GM12874 (cell line): ENCODE data around the gene ALDH1L1.

ENCODE experiments used
- TF ChIP-seq, protein P1 (sequence below): IDR thresholded peaks from 2 replicates; pipeline ENCODE4 v1.5.1; 2011; ENCODE audit warnings: low read depth, mild to moderate bottlenecking, control low read depth, low read length, moderate library complexity; ENCODE audit not compliant: insufficient read depth

Gene ALDH1L1

GRCh38 chr3:126147932-126148683 is 32.3 kb downstream of the ALDH1L1 start:
- TF ChIP-seq, protein P1, sequence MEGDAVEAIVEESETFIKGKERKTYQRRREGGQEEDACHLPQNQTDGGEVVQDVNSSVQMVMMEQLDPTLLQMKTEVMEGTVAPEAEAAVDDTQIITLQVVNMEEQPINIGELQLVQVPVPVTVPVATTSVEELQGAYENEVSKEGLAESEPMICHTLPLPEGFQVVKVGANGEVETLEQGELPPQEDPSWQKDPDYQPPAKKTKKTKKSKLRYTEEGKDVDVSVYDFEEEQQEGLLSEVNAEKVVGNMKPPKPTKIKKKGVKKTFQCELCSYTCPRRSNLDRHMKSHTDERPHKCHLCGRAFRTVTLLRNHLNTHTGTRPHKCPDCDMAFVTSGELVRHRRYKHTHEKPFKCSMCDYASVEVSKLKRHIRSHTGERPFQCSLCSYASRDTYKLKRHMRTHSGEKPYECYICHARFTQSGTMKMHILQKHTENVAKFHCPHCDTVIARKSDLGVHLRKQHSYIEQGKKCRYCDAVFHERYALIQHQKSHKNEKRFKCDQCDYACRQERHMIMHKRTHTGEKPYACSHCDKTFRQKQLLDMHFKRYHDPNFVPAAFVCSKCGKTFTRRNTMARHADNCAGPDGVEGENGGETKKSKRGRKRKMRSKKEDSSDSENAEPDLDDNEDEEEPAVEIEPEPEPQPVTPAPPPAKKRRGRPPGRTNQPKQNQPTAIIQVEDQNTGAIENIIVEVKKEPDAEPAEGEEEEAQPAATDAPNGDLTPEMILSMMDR = no peak

DNA sequence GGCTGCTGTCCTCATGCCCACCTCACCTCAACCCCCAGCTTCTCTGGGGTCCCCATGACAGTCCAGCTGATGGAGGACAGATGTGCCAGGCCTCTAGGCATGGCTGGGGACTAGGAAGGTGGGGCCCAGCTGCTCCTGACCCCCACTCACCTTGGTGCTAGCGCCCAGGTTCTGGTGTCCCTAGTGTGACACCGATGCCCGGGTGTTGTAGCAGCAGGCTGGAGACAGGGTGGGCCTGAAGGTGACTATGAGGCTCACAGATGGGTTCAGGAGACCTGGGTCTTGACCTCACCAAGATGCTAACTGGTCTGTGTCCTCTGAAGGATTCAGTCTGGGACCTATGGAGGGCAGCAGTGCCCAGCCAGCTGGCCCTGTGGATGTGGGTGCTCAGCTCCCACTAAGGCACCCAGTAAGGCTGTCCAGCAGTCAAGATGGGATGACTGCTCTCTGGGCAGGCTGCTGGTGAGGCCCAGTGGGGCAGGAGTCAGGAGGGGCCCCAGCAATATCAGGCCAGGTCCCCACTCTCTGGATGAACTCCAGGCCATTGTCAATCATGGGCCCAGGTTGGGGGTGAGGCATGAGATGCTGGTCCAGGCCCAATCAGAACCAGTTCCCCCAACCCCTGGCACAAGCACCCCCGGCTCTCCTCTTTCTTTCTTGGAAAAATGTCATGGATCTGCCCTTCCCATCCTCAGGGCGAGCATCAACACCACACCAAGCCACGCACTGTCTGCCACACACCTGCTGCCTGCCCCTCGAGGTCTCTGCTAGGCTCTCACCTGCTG is 33.0 kb downstream of the ALDH1L1 start:
- TF ChIP-seq, protein P1 = no peak

DNA sequence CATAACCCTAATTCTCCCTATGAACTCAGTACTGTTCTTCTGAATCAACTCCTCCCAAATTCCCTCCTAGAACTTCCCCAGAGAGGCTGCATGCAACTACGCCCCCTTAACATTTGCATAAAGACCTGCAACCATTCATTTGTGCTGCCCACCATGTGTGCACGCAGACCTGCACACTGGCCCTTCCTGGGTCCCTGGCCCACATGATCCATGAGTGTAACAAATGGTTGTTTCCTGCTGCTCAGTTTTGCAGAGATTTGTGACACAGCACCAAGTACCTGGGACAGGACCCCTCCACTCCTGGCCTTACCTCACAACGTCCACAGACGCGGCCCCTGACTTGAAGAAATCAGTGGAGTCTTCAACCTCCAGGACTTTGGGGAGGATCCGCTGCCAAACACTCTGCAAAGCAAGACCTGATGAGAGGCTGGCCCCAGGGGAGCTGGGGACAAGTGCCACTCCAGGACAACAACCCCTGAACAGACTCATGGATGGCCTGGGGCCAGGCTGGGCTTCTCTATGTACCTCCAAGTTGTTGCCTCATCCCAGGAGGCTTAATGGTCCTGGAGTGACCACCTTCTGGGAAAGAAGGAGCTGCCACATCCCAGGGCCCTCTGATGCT is 33.8 kb downstream of the ALDH1L1 start:
- TF ChIP-seq, protein P1 = no peak

- TF ChIP-seq, protein P1 = no peak
These were observed 34.4 kb downstream of the ALDH1L1 start for GRCh38 chr3:126146034-126146433.

DNA sequence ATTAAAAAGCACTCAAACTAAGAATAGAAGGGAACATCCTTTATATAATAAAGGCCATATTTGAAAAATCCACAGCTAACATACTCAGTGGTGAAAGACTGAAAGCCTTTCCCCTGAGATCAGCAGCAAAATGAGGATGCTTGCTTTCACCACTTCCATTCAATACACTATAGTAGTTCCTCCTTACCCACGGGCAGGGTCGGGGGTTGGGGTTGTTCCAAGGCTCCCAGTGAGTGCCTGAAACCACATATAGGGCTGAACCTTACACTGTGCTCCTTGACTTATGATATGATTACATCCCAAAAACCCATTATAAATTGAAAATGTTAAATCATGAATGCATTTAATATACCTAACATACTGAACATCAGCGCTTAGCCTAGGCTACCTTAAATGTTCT is 37.7 kb downstream of the ALDH1L1 start:
- TF ChIP-seq, protein P1 = no peak

DNA sequence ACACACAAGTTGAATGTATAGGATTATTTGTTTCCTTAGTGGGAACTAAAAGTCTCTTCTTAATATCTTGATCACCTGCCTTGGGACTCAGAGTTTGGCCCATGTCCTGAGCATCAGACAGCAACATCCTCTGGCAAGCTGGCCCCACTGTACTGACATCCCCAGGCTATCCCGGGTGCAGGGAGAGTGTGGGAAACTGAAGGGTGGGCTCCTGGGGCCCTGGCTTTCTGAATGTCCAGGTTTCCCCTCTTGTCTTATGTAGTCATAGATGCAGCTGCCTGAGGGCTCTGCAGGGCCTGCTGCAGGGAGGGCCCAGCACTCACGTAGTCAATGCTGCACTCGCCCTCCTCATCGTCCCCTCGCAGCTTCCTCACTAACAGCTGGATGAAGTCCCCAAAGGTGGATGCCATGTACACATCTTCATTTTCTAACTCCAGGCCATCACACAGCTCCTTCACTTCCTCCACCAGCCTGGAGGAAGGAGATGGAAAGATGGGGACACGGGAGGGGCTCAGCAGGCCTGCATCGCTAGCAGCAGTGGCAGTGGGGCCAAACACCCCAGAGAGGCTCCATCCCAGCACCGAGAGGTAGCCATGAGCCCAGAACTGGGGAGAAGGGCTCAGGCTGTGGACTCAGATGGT is 42.8 kb downstream of the ALDH1L1 start:
- TF ChIP-seq, protein P1 = no peak
